Astrocyte of the spinal cord (primary cell): ENCODE measurements around the gene CXXC5.

ENCODE experiments used
- DNase-seq: peaks from one replicate; pipeline ENCODE4 v3.0.0; 2011; ENCODE audit warnings: low read depth, low spot score
- H3K4me3 ChIP-seq: 2 replicates; pipeline ENCODE4 v1.5.1; 2011; ENCODE audit warnings: low read depth, mild to moderate bottlenecking, low read length, moderate library complexity
- in situ Hi-C: cut with HindIII; loops from 2 replicates; pipeline ENCODE4 v1.10.0; 2017; ENCODE audit warnings: low sequenced_read_pairs
- TF ChIP-seq, protein P1 (sequence below): IDR thresholded peaks from 2 replicates; pipeline ENCODE4 v1.5.1; 2012; ENCODE audit warnings: low read depth, mild to moderate bottlenecking, low read length, inconsistent platforms

Gene CXXC5

DNA sequence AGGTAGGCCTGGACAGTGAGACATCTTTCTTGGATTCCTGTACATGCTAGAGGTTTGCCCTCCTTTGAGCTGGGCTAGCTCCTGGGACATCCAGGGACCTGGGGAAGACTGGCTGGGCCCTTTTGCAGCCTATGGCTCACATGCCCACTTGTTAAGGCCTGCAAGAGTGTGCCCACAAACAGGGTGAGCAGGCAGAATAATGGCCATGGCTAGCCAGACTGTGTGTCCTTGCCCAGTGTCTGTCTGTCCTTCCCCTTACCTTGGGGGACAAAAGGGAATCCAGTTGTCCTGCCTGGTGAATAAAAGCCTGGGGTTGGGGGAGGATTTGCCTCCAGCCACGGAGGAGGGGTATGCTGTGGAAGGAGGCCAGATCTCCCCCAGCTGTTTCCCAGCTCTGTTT, 13.0 kb upstream of the CXXC5 start:
- H3K4me3 ChIP-seq, result no peak overlapping the region
- no peak for DNase-seq
- in situ Hi-C loops, result loop anchor here (25.0 kb wide), 1 partner anchor 127 kb away; no protein-coding TSS in a partner anchor
- TF ChIP-seq, protein P1, sequence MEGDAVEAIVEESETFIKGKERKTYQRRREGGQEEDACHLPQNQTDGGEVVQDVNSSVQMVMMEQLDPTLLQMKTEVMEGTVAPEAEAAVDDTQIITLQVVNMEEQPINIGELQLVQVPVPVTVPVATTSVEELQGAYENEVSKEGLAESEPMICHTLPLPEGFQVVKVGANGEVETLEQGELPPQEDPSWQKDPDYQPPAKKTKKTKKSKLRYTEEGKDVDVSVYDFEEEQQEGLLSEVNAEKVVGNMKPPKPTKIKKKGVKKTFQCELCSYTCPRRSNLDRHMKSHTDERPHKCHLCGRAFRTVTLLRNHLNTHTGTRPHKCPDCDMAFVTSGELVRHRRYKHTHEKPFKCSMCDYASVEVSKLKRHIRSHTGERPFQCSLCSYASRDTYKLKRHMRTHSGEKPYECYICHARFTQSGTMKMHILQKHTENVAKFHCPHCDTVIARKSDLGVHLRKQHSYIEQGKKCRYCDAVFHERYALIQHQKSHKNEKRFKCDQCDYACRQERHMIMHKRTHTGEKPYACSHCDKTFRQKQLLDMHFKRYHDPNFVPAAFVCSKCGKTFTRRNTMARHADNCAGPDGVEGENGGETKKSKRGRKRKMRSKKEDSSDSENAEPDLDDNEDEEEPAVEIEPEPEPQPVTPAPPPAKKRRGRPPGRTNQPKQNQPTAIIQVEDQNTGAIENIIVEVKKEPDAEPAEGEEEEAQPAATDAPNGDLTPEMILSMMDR, result no peak

DNA sequence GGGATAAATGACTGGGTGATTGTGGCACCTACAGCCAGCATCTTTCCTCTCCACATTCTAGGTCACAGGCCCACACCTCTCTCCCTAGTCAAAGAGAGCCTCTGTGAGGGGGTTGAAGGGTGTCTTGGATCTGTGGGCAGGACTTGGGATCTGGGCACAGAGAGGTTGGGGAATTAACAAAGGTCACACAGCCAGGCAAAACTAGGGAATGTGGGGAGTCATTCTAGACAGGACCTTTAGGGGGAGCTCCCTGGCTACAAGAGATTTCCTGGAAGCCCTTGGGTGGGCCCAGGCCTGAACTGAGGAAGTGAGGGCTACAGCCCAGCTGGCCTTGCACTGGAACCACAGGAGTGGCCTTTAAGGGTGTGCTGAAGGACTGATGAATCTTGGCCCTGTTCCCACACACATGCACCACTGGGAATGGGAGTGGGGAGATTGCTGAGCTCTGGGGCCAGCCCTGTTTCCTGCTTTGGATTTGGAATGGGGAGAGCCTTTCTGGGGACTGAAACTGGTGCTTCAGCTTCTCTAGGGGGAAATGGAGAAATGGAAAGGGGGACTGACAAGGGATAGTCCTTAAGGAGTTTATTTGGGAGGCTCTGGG, 12.4 kb upstream of the CXXC5 start:
- H3K4me3 ChIP-seq, result no peak overlapping the region
- peak; percentile 93 for DNase-seq
- TF ChIP-seq, protein P1, result peak; percentile 74
- in situ Hi-C loops, result loop anchor here (25.0 kb wide), 1 partner anchor 127 kb away; no protein-coding TSS in a partner anchor

DNA sequence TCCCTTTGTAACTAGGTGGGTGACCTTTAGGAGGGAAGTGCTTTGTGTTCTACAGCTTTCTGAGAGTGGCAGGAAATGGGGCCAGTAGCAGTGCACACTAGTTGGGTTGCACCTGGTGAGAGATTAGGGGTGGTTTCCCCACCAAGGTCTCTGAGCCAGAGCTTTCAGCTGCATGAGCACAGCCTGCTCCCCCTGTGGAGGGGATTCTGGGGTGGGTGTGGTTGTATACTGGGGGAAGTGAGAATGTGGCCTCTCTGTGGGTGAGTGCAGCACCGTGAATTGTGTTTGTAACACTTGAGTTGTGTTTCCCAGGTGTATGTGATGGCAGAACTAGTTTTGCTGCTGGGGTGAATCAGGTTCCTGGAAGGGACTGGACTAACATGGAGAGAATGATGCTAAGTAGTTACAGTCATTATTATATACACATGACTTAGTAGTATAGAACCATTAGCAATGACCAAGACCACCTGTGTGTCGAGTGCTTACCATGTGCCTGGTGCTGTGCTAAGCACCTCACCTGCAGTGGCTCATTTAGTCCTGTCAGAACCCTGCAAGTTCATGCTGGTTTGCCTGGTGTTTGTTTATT, 11.8 kb upstream of the CXXC5 start:
- no peak overlapping the region for H3K4me3 ChIP-seq
- TF ChIP-seq, protein P1, result no peak
- DNase-seq, result peak; percentile 23
- in situ Hi-C loops, result loop anchor here (25.0 kb wide), 1 partner anchor 126 kb away; no protein-coding TSS in a partner anchor

DNA sequence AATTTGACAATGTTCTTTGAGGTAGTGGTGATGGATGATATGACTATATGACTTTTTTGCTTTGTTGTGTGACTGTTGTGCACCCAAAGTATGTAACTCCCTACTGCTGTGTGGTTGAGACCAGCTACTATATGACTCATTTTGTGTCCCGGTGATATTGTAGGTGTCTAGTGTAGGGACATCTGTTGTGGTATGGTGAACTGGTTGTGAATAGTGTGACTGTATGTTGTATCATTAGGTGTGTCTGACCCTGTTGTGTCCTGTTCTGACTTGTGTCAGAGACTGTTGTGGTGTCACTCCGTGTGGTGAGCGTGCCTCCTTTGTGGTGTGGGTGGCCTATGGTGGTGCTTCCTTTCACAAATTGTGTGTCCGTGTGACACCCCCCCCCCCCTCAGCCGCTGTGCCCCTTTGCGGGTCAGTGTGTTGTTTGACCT, 11.2 kb upstream of the CXXC5 start:
- in situ Hi-C loops, result loop anchor here (25.0 kb wide), 1 partner anchor 125 kb away; no protein-coding TSS in a partner anchor
- DNase-seq, result peak; percentile 47
- TF ChIP-seq, protein P1, result no peak
- H3K4me3 ChIP-seq, result peak overlapping the region; percentile 8

DNA sequence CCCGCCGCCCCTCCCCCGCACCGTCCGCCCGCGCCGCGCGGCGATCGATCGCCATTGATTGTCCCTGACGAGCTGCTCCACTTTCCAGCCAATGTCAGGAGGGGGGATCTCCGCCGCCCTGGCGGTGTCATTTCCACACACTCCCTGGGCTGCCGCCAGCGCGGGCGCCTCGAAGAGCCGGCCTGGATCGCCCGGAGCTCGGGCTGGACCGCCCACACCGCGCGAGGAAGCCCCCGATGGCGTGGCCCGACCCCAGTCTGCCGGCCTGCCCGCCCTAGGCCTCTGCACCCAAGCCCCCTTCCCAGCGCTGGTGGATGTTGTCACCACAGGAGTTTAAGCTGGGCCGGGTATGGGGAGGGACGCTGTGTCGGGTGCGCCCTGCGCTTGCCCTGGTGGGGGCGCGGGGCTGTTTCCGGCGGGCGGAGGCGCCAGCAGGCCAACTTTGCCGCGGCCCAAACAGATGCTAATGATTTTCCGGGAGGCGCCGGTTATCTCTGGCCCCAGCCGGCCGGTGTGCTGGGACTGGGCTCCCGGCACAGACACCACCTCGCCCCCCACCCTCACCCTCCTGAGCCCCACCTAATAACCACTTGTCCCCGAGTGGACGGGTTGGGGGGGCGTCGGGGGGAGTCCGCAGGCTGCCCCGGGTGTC, 10.6 kb upstream of the CXXC5 start:
- peak overlapping the region; percentile 8 for H3K4me3 ChIP-seq
- TF ChIP-seq, protein P1, result no peak
- DNase-seq, result peak; percentile 82
- in situ Hi-C loops, result loop anchor here (25.0 kb wide), 1 partner anchor 125 kb away; no protein-coding TSS in a partner anchor

DNA sequence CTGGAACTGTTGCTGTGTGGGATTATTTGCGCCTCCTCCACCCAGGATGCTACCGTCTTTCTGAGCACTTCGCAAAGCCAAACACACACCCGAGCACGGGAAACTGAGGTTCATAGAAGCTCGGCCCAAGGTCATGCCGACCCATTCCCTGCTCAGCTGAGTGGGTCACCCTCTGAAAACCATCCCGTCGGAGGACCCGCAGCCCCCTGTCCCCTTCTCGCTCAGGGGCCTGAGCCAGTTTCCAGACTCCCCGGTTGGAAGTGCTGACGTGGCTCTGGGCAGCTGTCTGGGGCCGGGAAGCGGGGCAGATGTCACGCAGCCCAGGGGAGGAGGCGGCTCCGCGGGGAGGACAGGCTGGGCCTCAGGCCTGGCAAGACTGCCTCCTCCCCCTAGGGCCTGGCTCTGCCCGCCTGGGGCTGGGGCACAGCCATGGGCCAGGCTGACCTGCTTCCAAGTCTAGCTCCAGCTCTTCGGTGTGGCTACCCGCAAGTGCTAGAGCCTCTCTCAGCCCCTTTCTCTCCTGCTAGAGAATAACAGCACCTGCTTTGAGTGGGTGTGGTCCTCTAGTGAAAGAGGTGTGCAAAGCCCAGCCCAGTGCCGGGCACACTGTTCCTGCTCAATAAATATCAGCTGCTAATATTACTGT, 9.9 kb upstream of the CXXC5 start:
- H3K4me3 ChIP-seq, result no peak overlapping the region
- DNase-seq, result peak; percentile 73
- in situ Hi-C loops, result loop anchor here (25.0 kb wide), 1 partner anchor 124 kb away; no protein-coding TSS in a partner anchor
- TF ChIP-seq, protein P1, result no peak
